PFSK-1 (cell line): ENCODE data around the gene ACSL6.

ENCODE experiments used
- FOXP2 ChIP-seq: optimal IDR thresholded peaks from 2 replicates; pipeline ENCODE3; 2011; ENCODE audit warnings: borderline replicate concordance, control low read depth, inconsistent platforms; ENCODE audit not compliant: insufficient read depth; ENCODE audit errors: extremely low read length, extremely low read depth
- POLR2AphosphoS5 ChIP-seq: IDR thresholded peaks from 2 replicates; pipeline ENCODE4 v1.6.1; 2012; ENCODE audit warnings: low read depth, mild to moderate bottlenecking, control low read depth, low read length, moderate library complexity
- REST ChIP-seq, 2 experiments: IDR thresholded peaks; 2 replicates each; pipeline versions ENCODE4 v1.6.1 to v1.8.0; 2011 to 2012; ENCODE audit warnings: low read depth in 2 of 2, low read length in 2 of 2, control low read depth in 1 of 2, inconsistent platforms in 1 of 2, mild to moderate bottlenecking in 1 of 2, moderate library complexity in 1 of 2; ENCODE audit not compliant: insufficient read depth in 1 of 2
- SIN3A ChIP-seq: IDR thresholded peaks from 2 replicates; pipeline ENCODE4 v1.6.1; 2012; ENCODE audit warnings: mild to moderate bottlenecking, low read length, moderate library complexity, borderline replicate concordance; ENCODE audit not compliant: insufficient read depth
- TAF1 ChIP-seq: IDR thresholded peaks from 2 replicates; pipeline ENCODE4 v1.6.1; 2012; ENCODE audit warnings: low read length, control low read depth, borderline replicate concordance; ENCODE audit not compliant: insufficient read depth

ACSL6 gene

GRCh38 chr5:131996210-131997025 lies 15.0 kb downstream of the ACSL6 start:
- no peak for TF ChIP-seq POLR2AphosphoS5
- TF ChIP-seq TAF1, result no peak
- no peak for TF ChIP-seq SIN3A
- TF ChIP-seq FOXP2, result no peak
- TF ChIP-seq REST (IDR thresholded peaks at IDR 0.05; ENCODE audit: insufficient read depth in 1 of 2, low read depth in 2 of 2, low read length in 2 of 2), result no peak

GRCh38 chr5:131994533-131995226 lies 16.8 kb downstream of the ACSL6 start:
- no peak for TF ChIP-seq SIN3A
- no peak for TF ChIP-seq FOXP2
- TF ChIP-seq TAF1, result no peak
- TF ChIP-seq POLR2AphosphoS5, result no peak
- no peak for TF ChIP-seq REST (IDR thresholded peaks at IDR 0.05; ENCODE audit: insufficient read depth in 1 of 2, low read depth in 2 of 2, low read length in 2 of 2)

- TF ChIP-seq REST (IDR thresholded peaks at IDR 0.05; ENCODE audit: insufficient read depth in 1 of 2, low read depth in 2 of 2, low read length in 2 of 2), result no peak
- TF ChIP-seq POLR2AphosphoS5, result no peak
- no peak for TF ChIP-seq TAF1
- no peak for TF ChIP-seq SIN3A
Observed at GRCh38 chr5:131994090-131994489, 17.4 kb downstream of the ACSL6 start.

GRCh38 chr5:131993676-131994075 lies 17.8 kb downstream of the ACSL6 start:
- no peak for TF ChIP-seq FOXP2
- TF ChIP-seq TAF1, result no peak
- TF ChIP-seq POLR2AphosphoS5, result no peak
- TF ChIP-seq SIN3A, result no peak
- no peak for TF ChIP-seq REST (IDR thresholded peaks at IDR 0.05; ENCODE audit: insufficient read depth in 1 of 2, low read depth in 2 of 2, low read length in 2 of 2)
